H54 (cell line): Measurements from ENCODE around the gene FBXO41.

Experiments used
- DNase-seq: peaks from one replicate; pipeline ENCODE4 v3.0.0; 2011; ENCODE audit warnings: low spot score, mixed read lengths; ENCODE audit not compliant: insufficient read length
- FAIRE-seq: peaks from 3 replicates; lab custom pipeline; 2011; peaks lifted over from hg19 to GRCh38; lab: Jason Lieb, UNC
- POLR2A ChIP-seq: IDR thresholded peaks from 2 replicates; pipeline ENCODE4 v1.6.1; 2011; ENCODE audit warnings: low read depth, mild to moderate bottlenecking, low read length

FBXO41 gene

DNA sequence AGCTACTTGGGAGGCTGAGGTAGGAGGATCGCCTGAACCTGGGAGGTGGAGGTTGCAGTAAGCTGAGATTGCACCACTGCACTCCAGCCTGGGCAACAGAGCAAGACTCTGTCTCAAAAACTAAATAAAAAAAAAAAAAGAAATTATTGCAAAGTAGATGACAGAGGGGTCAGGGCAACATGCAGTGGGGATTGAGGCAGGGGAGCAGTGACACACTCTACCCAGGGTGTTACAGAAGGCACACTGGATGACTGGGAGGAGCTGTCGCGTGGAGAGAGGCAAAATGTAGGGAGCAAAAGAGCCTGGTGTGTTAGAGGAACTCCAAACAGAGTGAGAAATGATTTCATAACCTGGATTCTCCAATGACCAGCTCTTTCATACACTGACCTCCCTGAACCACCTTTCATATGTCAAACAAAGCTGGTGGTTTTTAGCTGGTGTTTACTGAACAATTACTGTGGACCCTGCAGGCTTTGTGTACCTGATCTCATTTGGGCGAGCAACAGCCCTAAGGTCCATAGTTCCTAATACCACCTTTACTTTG lies 22.1 kb downstream of the FBXO41 start:
- TF ChIP-seq POLR2A: no peak
- DNase-seq: no peak
- FAIRE-seq: no peak

DNA sequence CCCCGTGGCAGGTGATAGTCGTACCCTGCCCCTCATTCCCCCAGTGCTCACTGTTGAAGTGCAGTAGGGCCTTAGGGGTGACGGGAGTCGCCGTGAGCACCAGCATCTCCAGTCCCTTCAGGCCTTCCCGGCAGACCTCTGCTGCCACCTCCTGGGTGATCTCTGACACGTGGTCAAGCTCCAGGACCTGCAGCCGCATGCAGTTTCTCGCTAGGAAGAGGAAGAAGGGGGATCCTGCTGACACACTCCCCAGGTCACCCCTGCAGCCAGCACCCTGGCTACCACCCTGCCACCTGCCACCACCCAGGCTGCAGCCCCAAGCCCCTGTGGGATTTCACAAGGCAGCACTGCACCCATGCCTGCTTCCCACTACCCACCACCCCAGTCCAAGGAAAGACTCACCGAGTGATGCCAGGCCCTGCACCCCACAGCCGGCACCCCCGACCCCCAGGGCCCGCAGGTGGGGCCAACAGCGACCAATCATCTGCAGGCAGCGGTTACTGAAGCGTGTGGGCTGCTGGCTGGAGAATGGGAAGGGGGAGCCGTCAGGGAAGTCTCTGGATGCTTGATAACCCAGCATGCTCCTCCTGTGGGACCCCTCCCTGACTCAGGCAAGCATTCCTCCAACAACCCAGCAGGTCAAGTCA lies 23.8 kb downstream of the FBXO41 start:
- no peak for FAIRE-seq
- TF ChIP-seq POLR2A: no peak

DNA sequence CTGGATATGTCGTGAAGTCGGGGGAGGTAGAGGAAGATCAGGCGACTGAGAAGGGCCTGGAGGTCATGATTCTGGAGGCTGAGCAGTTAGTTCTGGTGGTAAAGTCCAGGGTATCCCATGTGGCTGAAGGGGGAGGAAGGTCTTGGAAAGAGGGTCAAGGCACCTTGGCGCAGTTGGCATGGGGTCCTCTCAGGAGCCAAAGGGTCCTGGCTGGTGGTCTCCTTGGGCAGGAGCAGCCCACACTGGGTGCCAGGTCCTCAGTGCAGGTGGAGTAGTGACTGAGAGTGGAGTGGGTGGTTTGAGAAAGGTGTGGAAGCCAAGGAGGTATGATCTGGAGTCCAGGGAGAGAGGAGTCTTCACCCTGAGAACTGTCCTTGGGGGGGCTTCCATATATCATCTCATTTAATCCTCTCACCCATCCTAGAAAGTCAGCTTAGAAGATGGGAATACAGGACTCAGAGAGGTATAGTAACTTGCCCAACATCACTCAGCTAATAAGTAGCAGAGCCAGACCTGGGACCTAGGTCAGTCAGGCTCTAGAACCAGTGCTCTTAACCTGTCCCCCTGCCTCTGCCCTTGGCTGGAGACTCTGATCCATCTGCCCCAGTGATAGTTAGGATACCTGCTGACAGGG lies 24.5 kb downstream of the FBXO41 start:
- TF ChIP-seq POLR2A: no peak
- DNase-seq (no peak), FAIRE-seq (no peak)

More for the DNA sequence above, 23.8 kb downstream of the FBXO41 start:
- peak; percentile 68 for DNase-seq

DNA sequence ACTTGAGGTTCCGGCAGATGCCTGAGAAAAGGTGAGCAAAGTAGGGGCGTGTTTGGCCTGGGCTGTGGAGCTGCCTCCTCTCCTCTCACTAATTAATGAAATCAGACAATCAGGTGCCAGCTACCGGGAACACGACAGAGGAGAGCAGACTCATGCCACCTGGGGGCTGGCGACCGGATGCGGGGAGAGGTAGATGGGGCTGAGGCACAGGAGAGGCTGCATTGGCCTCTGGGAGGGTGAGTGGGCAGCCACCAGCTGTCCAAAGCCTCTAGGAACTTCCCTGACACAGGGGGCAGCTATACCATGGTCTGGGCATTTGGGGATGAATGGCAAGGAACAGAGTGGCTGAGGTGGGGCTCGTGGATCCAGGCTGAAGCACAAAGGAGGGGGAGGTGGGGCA lies 25.0 kb downstream of the FBXO41 start:
- FAIRE-seq (no peak), DNase-seq (no peak)
- no peak for TF ChIP-seq POLR2A

DNA sequence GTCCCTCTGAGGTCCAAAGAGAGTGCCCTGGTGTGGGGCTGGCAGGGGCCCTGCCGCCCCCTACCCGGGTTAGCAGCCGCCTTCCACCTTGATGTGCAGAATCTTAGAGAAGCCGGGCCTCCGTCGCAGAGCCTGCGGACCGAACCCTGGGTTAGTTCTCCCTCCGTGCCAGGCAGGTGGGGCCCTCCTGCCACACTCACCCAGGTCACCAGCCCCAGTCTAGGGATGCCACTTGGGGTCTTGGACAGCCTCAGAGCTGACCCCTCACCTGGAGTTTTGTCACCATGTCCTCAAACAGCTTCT lies 25.4 kb downstream of the FBXO41 start:
- no peak for DNase-seq
- FAIRE-seq: no peak
- TF ChIP-seq POLR2A: no peak

DNA sequence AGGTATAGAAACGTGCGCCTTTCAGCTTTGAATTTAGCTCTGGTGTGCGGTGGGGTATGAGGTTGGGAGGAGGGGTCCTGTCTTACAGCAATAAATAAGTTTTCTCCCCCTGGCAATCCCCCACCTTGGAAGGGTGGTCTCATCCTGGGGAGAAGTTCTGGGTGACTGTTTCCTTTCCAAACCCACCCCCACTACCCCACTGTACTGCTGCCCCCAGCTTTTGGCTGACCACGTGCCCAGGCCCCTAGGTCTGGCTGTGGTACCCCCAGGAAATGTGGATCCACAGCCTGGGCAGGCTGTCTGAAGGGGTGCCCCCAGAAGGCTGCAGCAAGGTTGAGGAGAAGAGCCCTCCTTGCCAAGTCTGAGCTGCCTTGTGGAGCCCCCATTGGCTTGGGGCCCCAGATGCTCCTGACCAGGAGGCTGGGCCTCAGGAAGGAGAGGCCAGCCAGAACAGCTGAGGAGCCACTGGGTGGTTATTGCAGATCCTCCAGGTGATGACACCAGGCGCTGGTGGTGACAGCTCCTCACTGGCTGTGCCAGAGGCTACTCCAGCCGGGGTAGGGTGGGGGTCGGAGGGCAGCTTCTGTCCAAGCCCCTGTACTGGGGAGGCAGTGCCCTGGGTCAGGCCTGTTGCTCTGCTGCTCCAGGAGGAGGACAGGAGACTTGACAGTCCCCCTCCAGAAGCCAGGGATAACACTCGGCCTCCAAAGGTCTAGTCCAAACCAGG lies 25.9 kb downstream of the FBXO41 start:
- no peak for DNase-seq
- no peak for FAIRE-seq
- no peak for TF ChIP-seq POLR2A

DNA sequence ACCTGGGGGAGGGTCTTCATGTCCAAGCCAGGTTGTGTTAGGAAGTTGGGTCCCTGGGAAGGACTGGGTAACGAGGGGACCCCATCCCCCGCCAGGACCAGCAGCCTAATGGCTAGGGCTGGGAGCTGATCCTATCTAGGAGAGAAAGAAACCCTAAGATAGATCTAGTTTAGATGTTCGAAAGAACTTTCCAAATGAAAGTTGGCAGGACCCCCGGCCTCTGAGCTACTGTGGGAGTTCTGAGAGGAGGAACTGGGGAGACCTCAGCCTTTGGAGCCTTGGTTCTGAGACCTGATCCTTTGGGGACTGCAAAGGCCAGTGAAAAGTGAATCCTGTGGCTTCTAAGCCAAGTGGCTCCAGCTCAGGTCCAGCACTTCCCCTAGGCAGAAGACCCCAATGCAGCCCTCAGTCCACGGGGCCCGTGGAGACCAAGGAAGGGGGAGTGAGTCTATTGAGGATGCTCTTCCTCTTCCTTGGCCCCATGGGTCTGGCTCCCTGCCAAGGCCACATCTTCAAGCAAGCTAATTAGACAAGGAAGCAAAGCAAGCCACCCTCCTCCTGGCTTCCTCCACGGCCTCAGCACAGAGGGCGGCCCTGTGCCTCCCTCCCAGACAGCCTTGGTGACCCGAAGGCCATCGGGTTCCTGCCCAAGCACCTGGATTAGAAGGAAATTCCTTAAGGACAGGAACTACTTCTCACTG lies 26.7 kb downstream of the FBXO41 start:
- TF ChIP-seq POLR2A: no peak
- FAIRE-seq (no peak), DNase-seq (no peak)

DNA sequence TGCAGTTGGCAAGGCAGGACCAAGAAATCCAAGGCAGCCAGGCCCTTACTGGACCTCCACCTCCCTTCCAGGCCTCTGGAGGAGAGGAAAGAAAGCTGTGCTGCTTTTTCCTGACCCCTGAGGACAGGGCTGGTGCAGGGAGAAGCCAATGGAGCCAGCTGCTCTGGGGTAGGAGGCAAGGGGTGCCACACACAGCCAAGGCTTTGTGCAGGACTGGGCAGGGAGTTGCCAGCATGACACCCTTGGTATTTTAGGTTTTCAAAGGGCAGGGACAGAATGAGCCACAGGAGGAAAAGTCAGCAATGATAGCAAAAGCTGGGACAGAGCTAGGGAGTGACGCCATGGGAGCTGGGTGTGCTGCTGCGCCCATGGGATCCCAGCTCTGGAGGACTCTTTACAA lies 27.3 kb downstream of the FBXO41 start:
- no peak for FAIRE-seq
- TF ChIP-seq POLR2A: no peak
- no peak for DNase-seq

DNA sequence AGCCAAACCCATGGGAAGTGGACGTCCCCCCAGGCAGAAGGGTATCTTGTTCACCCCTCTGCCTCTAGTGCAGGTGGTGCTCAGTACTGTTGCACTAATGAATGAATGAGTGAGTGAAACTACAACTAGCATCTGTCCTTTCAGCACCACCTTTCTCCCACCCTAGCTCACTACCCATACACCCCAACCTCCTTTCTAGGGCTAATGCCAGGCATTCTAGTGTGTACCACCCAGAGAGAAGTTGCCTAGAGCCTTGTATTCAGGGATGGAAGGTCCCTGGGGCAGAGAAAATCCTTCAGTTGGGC lies 27.7 kb downstream of the FBXO41 start:
- no peak for TF ChIP-seq POLR2A
- FAIRE-seq (no peak), DNase-seq (no peak)

DNA sequence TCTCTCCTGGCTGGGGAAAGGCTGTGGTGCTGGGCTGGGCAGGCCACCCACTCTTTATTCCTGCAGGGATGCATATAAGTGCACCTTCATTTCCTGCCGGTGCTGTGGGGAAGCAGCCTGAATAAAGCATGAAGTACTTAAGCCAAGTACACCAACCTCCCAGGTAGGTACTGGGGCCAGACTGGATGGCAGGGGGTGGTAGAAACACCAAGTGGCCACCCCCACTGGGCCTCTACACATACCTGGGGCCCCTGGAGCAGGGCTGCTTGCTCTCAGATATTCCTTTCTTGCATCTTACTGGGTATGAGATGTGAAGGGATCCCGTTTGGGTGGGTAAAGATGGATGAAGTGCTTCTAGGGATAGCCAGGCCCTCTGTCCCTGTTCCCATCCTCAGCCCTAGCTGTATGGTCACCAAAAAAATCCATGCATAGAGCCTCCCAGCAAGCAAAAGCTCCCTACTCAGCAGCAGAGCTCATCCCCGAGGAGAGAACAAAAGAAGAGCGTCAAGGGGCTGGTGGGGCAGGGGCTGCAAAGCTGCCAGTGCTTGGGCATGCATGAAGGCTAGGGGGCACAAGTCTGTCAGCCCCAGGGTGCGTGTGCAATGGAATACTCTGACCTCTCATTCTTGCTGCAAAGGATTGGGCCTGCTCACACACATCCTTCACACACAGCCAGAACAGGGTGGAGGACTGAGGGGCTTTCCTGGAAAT lies 28.2 kb downstream of the FBXO41 start:
- TF ChIP-seq POLR2A: no peak
- DNase-seq: no peak
- no peak for FAIRE-seq

DNA sequence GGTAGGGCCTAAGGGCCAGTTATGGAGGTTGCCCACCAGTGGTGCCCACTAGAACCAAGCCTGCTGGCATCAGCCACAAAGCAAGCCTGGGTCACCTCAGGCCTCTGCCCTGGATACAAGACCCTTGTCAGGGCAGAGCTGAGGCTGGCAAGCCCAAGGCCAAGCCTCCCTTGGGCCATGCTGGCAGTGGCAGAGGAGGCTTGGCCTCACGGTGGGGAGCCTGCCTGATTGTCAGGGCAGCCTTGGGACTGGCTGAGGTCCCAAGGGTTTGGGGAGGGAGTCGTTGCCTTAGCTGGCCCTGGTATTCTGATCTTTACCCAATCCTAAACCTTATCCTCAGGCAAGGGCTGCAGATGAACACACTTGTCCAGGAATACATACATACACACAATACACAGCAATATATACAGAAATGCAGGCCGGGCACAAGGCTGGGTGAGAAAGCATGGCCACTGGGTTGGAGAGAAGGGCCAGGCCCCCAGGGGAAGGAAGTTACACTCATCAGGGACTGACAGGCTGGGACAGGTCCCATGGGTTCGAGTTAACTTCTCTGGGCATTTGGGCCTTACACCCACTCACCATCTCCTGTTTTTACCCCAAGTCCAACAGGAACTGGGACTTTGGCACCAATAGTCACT lies 29.2 kb downstream of the FBXO41 start:
- DNase-seq (no peak), FAIRE-seq (no peak)
- no peak for TF ChIP-seq POLR2A

DNA sequence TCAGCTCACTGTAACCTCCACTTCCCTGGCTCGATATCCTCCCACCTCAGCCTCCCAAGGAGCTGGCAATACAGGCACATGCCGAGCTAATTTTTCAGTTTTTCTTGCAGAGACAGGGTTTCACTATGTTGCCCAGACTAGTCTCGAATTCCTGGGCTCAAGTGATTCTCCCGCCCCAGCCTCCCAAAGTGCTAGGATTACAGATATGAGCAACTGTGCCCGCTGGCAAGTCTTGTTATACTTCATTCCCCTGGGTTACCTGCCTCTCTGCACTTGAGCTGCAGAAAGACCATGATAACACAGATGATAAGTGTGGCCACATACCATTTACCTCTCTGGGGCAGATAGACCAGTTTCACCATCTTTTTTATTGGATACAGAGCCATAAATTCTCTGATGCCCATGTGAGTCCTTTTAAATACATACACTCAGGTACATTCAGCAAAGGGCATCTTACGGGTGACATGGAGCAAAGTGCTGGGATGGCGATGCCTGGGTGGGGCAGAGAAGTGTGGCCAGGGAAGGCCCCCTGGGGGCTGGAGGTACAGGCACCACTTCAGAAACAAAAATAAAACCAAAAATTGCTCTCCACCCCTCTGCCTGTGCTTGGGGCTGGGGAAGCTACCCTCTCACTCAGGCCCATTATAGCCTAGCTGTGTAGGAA lies 29.8 kb downstream of the FBXO41 start:
- DNase-seq (no peak), FAIRE-seq (no peak)
- TF ChIP-seq POLR2A: no peak

DNA sequence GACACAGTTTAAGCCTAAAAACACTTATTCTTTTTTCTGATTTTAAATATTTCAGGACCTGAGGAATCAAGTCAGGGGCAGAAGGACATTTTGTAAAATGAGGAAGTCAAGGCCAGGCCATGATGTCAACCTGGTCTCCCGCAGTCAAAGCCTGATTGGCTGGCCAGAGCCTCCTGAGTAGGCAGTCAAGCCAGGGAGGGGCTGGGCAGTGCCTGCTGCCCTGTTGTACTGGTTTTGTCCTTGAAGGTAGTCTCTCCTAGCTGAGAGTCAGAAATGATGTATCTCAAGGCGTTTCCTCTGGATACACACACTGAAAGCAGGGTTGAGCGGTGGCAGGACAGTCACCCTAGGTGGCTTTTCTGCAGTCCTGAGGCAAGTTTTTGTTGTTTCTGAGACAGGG lies 30.4 kb downstream of the FBXO41 start:
- TF ChIP-seq POLR2A: no peak
- DNase-seq (no peak), FAIRE-seq (no peak)

DNA sequence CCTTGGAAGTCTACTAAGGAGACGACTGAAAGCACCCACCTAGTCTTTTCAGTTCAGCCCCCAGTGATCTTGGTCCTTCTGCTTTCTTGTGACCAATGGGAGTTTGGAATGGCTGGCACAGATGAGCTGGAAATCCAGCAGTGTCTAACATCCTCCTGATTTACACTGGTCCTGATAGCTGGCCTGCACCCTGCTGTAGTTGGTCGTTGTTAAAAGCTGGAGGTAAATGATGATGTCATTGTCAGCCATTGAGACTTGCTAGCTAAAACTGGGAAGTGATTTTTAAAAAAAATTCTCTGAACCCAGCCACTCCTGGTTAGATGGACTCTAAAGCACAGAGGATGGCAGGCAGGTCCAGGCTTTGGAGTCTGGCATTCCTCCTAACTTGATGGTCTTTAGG lies 30.9 kb downstream of the FBXO41 start:
- DNase-seq: no peak
- no peak for TF ChIP-seq POLR2A
- FAIRE-seq: no peak
